Smooth muscle cell (in vitro differentiated cells): ENCODE results near the gene ADRB2. TPM values are rescaled to one million over a fixed set of nuclear protein-coding genes. Genes with fewer than 3 reads are reported as not detected.

Experiments used
- DNase-seq: peaks from one replicate; lab custom pipeline; 2025; ENCODE audit not compliant: unreplicated experiment; lab: John Stamatoyannopoulos, UW
- H2AFZ ChIP-seq: fragments of 200-600 bp; sonication (generic); 2 replicates; pipeline ENCODE4 v1.6.0; 2016; ENCODE audit warnings: antibody characterized with exemption, low read depth, mild to moderate bottlenecking
- H3F3A ChIP-seq: fragments of 200-600 bp; sonication (generic); 2 replicates; pipeline ENCODE4 v1.6.0; 2017; ENCODE audit warnings: antibody characterized with exemption, low read depth
- H3K27ac ChIP-seq: fragments of 200-600 bp; sonication (generic); 2 replicates; pipeline ENCODE4 v1.5.1; 2016; ENCODE audit warnings: low read depth, mild to moderate bottlenecking
- H3K27me3 ChIP-seq: fragments of 200-600 bp; sonication (generic); 2 replicates; pipeline ENCODE4 v1.6.1; 2016; ENCODE audit warnings: low read depth, mild to moderate bottlenecking
- H3K36me3 ChIP-seq: fragments of 200-600 bp; sonication (generic); 2 replicates; pipeline ENCODE4 v1.5.1; 2016; ENCODE audit warnings: low read depth
- H3K4me1 ChIP-seq: fragments of 200-600 bp; sonication (generic); 2 replicates; pipeline ENCODE4 v1.5.1; 2016; ENCODE audit warnings: low read depth
- H3K4me2 ChIP-seq: fragments of 200-600 bp; sonication (generic); 2 replicates; pipeline ENCODE4 v1.6.0; 2016; ENCODE audit warnings: mild to moderate bottlenecking
- H3K4me3 ChIP-seq: fragments of 200-600 bp; sonication (generic); 2 replicates; pipeline ENCODE4 v1.5.1; 2016; ENCODE audit warnings: mild to moderate bottlenecking
- H3K79me2 ChIP-seq: fragments of 200-600 bp; sonication (generic); 2 replicates; pipeline ENCODE4 v1.6.0; 2016; ENCODE audit warnings: low read depth, mild to moderate bottlenecking
- H3K9ac ChIP-seq: fragments of 200-600 bp; sonication (generic); 2 replicates; pipeline ENCODE4 v1.6.0; 2016; ENCODE audit warnings: low read depth
- H3K9me3 ChIP-seq: fragments of 200-600 bp; sonication (generic); replicated peaks from 2 replicates; pipeline ENCODE4 v1.5.1; 2016; ENCODE audit warnings: low read depth
- H4K20me1 ChIP-seq: fragments of 200-600 bp; sonication (generic); 2 replicates; pipeline ENCODE4 v1.6.0; 2016; ENCODE audit warnings: low read depth
- WGBS: methylation state at CpG from one replicate; pipeline ENCODE4 v1.1.7; 2016; ENCODE audit warnings: low lambda C conversion rate; 5-methylcytosine and 5-hydroxymethylcytosine counted together
- polyA plus RNA-seq: library from polyadenylated mRNA; unstranded; fragments of >200 nt; fragmentation: Nextera tagmentation; extraction: Ambion mirVana; gene quantifications from 2 replicates; pipeline ENCODE4 v1.2.1, GENCODE V29; 2016
- total RNA-seq: library from RNA; depleted of rRNA; stranded (reverse); fragments of >200 nt; gene quantifications from 2 replicates; pipeline ENCODE4 v1.2.3, GENCODE V29; 2014
- TF ChIP-seq, protein P1 (sequence below): fragments of 200-600 bp; sonication (generic); IDR thresholded peaks from 2 replicates; pipeline ENCODE4 v1.5.1; 2017; ENCODE audit warnings: borderline replicate concordance, mild to moderate bottlenecking, antibody characterized with exemption; ENCODE audit not compliant: insufficient read depth, poor library complexity, severe bottlenecking

The ADRB2 gene
- total and polyA plus RNA-seq, 2 experiments from 2014 or later = 1.9 TPM

DNA sequence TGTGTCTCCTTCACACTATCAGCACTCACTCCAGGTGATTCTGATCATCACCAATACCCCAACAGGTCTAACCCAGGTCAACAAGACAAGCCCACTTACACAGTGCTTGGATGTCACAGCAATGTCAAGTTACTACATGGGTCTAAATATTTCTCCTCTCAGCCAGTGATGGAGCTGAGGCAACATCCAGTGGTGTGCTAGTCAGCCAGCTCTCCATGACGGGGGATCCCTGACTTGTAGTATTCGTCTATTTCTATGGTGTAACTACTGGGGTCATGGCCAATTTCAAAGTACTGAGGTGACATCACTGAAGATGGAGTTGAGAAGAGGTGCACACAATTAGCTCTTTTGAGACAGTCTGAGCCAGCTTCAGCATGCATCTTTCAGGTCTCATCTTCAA is 31.1 kb downstream of the ADRB2 start:
- Histone ChIP-seq H3K36me3 (no peaks in the 10 kb centered on the region), H3K79me2 (no peaks in the 10 kb centered on the region), H3F3A (no peaks in the 10 kb centered on the region), H4K20me1 (no peaks in the 10 kb centered on the region), H3K9ac (no peak overlapping the region), H3K4me2 (no peak overlapping the region), H3K27ac (no peak overlapping the region), H3K27me3 (no peaks in the 10 kb centered on the region), H3K4me3 (no peak overlapping the region), H2AFZ (no peak overlapping the region), H3K4me1 (no peaks in the 10 kb centered on the region), H3K9me3 (no peaks in the 10 kb centered on the region)
- TF ChIP-seq, protein P1, sequence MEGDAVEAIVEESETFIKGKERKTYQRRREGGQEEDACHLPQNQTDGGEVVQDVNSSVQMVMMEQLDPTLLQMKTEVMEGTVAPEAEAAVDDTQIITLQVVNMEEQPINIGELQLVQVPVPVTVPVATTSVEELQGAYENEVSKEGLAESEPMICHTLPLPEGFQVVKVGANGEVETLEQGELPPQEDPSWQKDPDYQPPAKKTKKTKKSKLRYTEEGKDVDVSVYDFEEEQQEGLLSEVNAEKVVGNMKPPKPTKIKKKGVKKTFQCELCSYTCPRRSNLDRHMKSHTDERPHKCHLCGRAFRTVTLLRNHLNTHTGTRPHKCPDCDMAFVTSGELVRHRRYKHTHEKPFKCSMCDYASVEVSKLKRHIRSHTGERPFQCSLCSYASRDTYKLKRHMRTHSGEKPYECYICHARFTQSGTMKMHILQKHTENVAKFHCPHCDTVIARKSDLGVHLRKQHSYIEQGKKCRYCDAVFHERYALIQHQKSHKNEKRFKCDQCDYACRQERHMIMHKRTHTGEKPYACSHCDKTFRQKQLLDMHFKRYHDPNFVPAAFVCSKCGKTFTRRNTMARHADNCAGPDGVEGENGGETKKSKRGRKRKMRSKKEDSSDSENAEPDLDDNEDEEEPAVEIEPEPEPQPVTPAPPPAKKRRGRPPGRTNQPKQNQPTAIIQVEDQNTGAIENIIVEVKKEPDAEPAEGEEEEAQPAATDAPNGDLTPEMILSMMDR = no peak
- WGBS = 92% methylated on average over 2 of the region's 2 CpGs
- no peak for DNase-seq

GRCh38 chr5:148858106-148858505 is 31.7 kb downstream of the ADRB2 start:
- H3K9me3 ChIP-seq = no peaks in the 10 kb centered on the region
- no peak overlapping the region for H3K4me2 ChIP-seq
- H3K27me3 ChIP-seq = no peaks in the 10 kb centered on the region
- H4K20me1 ChIP-seq = no peaks in the 10 kb centered on the region
- no peak overlapping the region for H3K9ac ChIP-seq
- no peak overlapping the region for H2AFZ ChIP-seq
- H3K36me3 ChIP-seq = no peaks in the 10 kb centered on the region
- H3K79me2 ChIP-seq = no peaks in the 10 kb centered on the region
- H3F3A ChIP-seq = no peaks in the 10 kb centered on the region
- TF ChIP-seq, protein P1 = no peak
- H3K27ac ChIP-seq = no peak overlapping the region
- H3K4me1 ChIP-seq = no peaks in the 10 kb centered on the region
- DNase-seq = no peak
- 64% methylated on average over 2 of the region's 2 CpGs for WGBS
- H3K4me3 ChIP-seq = no peak overlapping the region

DNA sequence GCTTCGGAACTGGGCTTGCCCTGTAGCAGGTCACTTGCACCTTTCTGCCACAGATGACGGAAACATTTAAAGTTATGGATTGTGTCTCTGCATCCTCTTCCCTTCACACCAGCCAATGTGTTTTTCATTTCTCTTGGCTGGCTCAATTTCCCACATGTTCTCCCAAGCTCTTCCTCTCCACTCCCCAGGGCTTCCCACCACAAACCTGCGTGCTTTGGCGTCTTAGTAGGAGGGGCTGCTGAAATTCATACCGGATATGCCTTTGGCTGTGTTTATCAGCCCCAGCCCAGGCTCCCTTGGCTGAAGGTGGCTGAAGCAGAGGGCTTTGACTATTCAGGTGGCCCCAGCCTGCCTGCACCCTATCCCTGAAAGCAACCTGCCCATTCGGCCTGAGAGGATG is 32.1 kb downstream of the ADRB2 start:
- DNase-seq = no peak
- H3K79me2 ChIP-seq = no peaks in the 10 kb centered on the region
- H4K20me1 ChIP-seq = no peaks in the 10 kb centered on the region
- no peak overlapping the region for H3K4me2 ChIP-seq
- H3K27ac ChIP-seq = no peak overlapping the region
- no peak overlapping the region for H3K4me3 ChIP-seq
- no peak overlapping the region for H2AFZ ChIP-seq
- H3K9me3 ChIP-seq = no peaks in the 10 kb centered on the region
- H3K4me1 ChIP-seq = no peaks in the 10 kb centered on the region
- no peak overlapping the region for H3K9ac ChIP-seq
- TF ChIP-seq, protein P1 = no peak
- H3F3A ChIP-seq = no peaks in the 10 kb centered on the region
- no peaks in the 10 kb centered on the region for H3K36me3 ChIP-seq
- H3K27me3 ChIP-seq = no peaks in the 10 kb centered on the region
- 86% methylated on average over 6 of the region's 6 CpGs for WGBS

DNA sequence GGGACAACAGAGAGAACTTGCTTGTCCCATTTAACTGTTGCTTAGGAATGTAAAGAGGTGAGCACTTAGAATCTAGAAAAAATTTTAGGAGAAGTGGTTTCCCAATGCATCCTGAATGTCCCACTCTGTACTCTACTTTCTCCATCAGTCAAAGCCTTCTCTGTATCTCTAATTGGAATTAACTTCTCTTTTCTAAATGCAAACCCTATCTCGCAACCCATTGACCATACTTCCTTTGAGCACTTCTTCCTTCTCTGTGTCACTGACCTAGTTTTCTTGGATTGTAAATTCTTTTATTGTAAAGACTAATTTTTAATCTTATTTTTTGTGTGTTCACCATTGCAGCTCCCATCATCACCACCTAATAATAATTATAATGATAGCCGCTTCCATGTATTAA is 33.3 kb downstream of the ADRB2 start:
- H3K4me3 ChIP-seq = no peak overlapping the region
- no peaks in the 10 kb centered on the region for H3F3A ChIP-seq
- H3K36me3 ChIP-seq = no peaks in the 10 kb centered on the region
- H2AFZ ChIP-seq = no peak overlapping the region
- no peak overlapping the region for H3K9ac ChIP-seq
- TF ChIP-seq, protein P1 = no peak
- H3K27ac ChIP-seq = no peak overlapping the region
- H3K9me3 ChIP-seq = no peaks in the 10 kb centered on the region
- H3K4me2 ChIP-seq = no peak overlapping the region
- WGBS = 96% methylated on average over 2 of the region's 2 CpGs
- H4K20me1 ChIP-seq = no peaks in the 10 kb centered on the region
- H3K27me3 ChIP-seq = no peaks in the 10 kb centered on the region
- no peak for DNase-seq
- no peaks in the 10 kb centered on the region for H3K79me2 ChIP-seq
- H3K4me1 ChIP-seq = no peaks in the 10 kb centered on the region
